Measurements from ENCODE around the gene HIPK3.

HIPK3 gene

DNA sequence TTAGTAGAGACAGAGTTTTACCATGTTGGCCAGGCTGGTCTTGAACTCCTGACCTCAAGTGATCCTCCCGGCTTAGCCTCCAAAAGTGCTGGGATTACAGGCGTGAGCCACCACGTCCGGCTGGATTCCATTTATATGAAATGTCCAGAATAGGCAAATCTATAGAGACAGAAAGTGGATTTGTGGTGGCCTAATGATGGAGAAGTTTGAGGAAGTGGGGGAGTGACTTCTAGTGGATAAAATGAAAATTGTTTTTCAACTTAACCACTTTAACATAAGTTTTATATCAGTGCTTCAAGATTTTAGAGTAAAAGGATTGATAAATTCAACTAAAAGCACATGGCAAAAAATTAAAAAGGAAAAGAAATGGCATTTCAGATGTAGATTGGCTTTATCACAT lies 66.2 kb downstream of the HIPK3 start:
- TF ChIP-seq, protein P1, sequence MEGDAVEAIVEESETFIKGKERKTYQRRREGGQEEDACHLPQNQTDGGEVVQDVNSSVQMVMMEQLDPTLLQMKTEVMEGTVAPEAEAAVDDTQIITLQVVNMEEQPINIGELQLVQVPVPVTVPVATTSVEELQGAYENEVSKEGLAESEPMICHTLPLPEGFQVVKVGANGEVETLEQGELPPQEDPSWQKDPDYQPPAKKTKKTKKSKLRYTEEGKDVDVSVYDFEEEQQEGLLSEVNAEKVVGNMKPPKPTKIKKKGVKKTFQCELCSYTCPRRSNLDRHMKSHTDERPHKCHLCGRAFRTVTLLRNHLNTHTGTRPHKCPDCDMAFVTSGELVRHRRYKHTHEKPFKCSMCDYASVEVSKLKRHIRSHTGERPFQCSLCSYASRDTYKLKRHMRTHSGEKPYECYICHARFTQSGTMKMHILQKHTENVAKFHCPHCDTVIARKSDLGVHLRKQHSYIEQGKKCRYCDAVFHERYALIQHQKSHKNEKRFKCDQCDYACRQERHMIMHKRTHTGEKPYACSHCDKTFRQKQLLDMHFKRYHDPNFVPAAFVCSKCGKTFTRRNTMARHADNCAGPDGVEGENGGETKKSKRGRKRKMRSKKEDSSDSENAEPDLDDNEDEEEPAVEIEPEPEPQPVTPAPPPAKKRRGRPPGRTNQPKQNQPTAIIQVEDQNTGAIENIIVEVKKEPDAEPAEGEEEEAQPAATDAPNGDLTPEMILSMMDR (IDR thresholded peaks at IDR 0.05; ENCODE audit: borderline replicate concordance, control extremely low read depth, extremely low read depth, insufficient read depth, missing control alignments): no peak
- DNase-seq (ENCODE audit: low spot score): no peak
- in situ Hi-C loops (cut with MboI; ENCODE audit: low sequenced_read_pairs, unreplicated experiment): loop anchor here (10.0 kb wide), 1 partner anchor 149 kb away; no protein-coding TSS in a partner anchor

DNA sequence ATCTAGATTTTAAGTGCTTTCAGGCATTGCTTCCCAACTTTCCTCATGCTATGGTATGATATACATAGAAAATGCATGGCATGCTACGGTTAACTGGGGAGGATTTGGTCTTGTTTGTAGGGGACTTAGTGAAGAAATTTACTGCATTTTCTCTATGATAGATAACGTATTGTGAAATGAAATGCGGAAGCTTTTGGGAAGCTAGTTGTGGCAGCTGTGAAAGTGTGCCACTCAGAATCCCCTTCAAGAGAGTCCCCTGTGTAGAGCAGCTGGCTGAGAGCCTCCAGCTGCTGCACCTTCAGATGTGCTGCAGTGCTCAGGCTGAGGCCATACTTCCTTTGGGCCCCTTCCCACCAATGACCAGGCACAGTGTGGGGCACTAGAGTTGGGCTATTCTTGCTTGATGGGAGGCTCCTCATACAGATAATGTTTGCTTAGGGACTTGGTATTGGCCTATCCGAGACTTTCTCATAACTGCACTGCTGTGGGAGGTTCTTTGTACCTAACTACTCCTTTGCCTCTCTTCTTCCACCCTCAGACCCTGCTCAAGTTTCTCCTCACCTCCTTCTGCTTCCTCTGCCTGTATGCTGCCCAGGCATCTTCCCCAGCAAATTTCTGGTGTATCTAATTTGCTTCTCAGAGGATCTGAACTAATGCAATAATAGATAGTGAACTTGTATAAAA lies 67.3 kb downstream of the HIPK3 start:
- no peak for DNase-seq (ENCODE audit: low spot score)
- TF ChIP-seq, protein P1 (IDR thresholded peaks at IDR 0.05; ENCODE audit: borderline replicate concordance, control extremely low read depth, extremely low read depth, insufficient read depth, missing control alignments): no peak

DNA sequence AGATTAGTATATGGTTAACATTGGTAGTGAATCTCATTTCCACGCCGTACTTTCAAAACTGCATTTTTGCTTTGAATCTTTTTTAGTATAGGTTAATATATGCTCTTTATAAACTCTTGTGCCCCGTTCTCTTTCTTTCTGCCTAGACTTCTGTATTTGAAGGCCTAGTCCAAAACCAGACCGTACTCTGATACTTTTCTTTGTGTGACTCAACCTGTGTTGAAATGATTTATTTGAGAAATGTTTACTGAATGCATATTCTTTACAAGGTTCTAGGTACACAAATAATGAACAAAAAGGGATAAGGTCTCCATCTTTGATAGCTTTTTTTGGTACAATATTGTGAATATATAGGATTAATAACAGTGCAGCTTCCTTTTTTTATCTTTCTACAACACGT lies 68.3 kb downstream of the HIPK3 start:
- TF ChIP-seq, protein P1 (IDR thresholded peaks at IDR 0.05; ENCODE audit: borderline replicate concordance, control extremely low read depth, extremely low read depth, insufficient read depth, missing control alignments): no peak
- in situ Hi-C loops (cut with MboI; ENCODE audit: low sequenced_read_pairs, unreplicated experiment): loop anchor here (10.0 to 25.0 kb wide), 2 partner anchors 151 to 363 kb away; no protein-coding TSS in a partner anchor

More for the DNA sequence above, 67.3 kb downstream of the HIPK3 start:
- in situ Hi-C loops (cut with MboI; ENCODE audit: low sequenced_read_pairs, unreplicated experiment): loop anchor here (10.0 kb wide), 1 partner anchor 150 kb away; no protein-coding TSS in a partner anchor

DNA sequence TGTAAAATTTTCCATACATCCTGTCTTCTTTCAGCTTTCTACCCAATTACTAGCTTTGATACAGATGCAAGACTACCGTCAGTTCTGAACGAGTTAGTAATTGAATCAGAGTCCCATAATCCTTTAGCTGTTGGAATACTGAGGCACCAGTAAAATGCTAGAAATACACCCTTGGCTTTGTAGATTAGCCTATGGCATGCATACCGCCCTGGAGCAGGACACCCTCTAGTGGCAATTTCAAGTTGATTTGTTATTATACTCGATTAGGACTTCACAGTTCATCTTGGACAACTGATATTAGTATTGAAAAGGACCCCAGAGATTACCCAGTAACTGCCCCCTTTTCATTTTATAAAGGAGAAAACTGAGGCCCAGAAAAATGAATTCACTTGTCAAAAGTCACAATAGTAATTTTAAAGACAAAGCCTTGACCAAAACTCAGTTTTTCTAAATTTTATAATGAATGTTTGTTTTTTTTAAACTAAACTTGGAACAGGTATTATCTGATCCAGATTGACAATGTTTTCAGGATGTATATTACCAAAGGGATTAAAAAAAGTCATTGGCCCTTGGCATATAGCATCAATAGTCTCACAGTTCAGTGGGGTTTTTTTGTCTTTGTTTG lies 72.6 kb downstream of the HIPK3 start:
- in situ Hi-C loops (cut with MboI; ENCODE audit: low sequenced_read_pairs, unreplicated experiment): loop anchor here (10.0 to 25.0 kb wide), 2 partner anchors 155 to 368 kb away; no protein-coding TSS in a partner anchor
- peak; percentile 38 for DNase-seq (ENCODE audit: low spot score)
- TF ChIP-seq, protein P1 (IDR thresholded peaks at IDR 0.05; ENCODE audit: borderline replicate concordance, control extremely low read depth, extremely low read depth, insufficient read depth, missing control alignments): peak; percentile 32

More for the DNA sequence above, 68.3 kb downstream of the HIPK3 start:
- DNase-seq (ENCODE audit: low spot score): no peak

DNA sequence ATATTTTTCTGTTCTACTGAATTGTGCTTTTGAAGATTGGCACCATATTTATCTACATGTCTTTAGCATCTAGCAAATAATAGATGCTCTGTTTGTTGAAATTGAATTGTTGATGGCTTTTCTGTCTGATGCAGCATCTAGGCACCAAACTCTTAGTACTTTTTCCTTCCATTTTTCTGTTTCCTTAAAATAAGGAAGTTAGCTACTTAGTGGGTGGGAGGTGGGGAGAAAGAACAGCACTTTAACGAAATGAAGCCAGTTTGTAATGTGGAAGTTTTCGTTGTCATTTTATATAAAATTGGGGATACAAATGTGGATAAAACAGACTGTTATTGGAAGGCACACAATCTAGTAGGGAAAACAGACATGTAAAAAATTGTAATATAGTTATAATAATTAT lies 76.6 kb downstream of the HIPK3 start:
- in situ Hi-C loops (cut with MboI; ENCODE audit: low sequenced_read_pairs, unreplicated experiment): loop anchor here (25.0 kb wide), 1 partner anchor 372 kb away; no protein-coding TSS in a partner anchor
- DNase-seq (ENCODE audit: low spot score): no peak
- TF ChIP-seq, protein P1 (IDR thresholded peaks at IDR 0.05; ENCODE audit: borderline replicate concordance, control extremely low read depth, extremely low read depth, insufficient read depth, missing control alignments): no peak

DNA sequence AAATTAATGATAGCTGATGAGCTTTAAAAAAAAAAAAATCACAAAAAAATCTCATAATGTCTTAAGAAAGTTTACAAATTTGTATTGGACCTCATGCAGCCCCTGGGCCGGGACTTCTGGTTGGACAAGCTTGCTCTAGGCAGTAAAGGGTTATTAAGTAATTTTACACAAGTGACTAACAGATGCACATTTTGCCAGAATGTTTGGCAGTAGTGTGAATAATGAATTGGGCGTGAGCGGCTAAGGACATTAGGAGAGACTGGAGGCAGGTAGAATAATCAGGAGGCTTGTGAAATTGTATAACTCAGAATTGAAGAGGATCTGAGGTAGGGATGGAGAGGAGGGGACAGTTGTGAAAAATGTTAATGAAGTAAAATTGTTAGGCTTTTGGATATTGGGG lies 77.4 kb downstream of the HIPK3 start:
- in situ Hi-C loops (cut with MboI; ENCODE audit: low sequenced_read_pairs, unreplicated experiment): loop anchor here (25.0 kb wide), 1 partner anchor 372 kb away; no protein-coding TSS in a partner anchor
- DNase-seq (ENCODE audit: low spot score): no peak
- TF ChIP-seq, protein P1 (IDR thresholded peaks at IDR 0.05; ENCODE audit: borderline replicate concordance, control extremely low read depth, extremely low read depth, insufficient read depth, missing control alignments): no peak

Data from GM13976 (cell line).